HepG2 (cell line): Measurements from ENCODE around the gene CCL1. TPM values are rescaled to one million over a fixed set of nuclear protein-coding genes. Genes with fewer than 3 reads are reported as not detected.

Source experiments
- ATAC-seq: fragments of 200-7000 bp; cut with Tn5 transposase; 3 replicates; pipeline ENCODE4 v1.9.1; 2020; ENCODE audit warnings: mild to moderate bottlenecking, moderate library complexity
- BruUV-seq: library from RNA; stranded (reverse); fragments of 400-500 nt; replicated peaks from 2 replicates; lab custom pipeline; 2021; lab: Mats Ljungman, UMichigan
- CTCF ChIA-PET: fragments of 300-600 bp; formaldehyde crosslinking; extraction: SDS; loops from one replicate; lab custom pipeline; 2021; ENCODE audit warnings: low total read pairs, inconsistent platforms, low intra/inter-chr PET ratio; lab: Yijun Ruan, JAX
- POLR2A ChIA-PET: fragments of 350-600 bp; sonication (Branson Sonifier 250); formaldehyde crosslinking; loops from one replicate; lab custom pipeline; 2020; ENCODE audit warnings: antibody characterized with exemption, inconsistent platforms; lab: Yijun Ruan, JAX
- DNase-seq: peaks from one replicate; pipeline ENCODE4 v3.0.0-alpha.2; 2015; ENCODE audit warnings: low spot score
- FAIRE-seq: peaks from 3 replicates; lab custom pipeline; 2011; peaks lifted over from hg19 to GRCh38; lab: Jason Lieb, UNC
- H2AFZ ChIP-seq: one replicate; pipeline ENCODE4 v1.6.1; 2011; ENCODE audit warnings: low read length, inconsistent platforms
- H3K27ac ChIP-seq: fragments of 300-600 bp; 3 replicates; pipeline ENCODE4 v1.8.0; 2011; ENCODE audit warnings: mixed run types, mild to moderate bottlenecking, mixed read lengths, low read length, inconsistent platforms; ENCODE audit not compliant: insufficient read depth; ENCODE audit errors: extremely low read length
- H3K27me3 ChIP-seq, 2 experiments: fragments of 200-600 bp in 1 of 2; 2 replicates in 1 of 2; 3 replicates in 1 of 2; pipeline versions ENCODE4 v1.6.0 to v1.8.0; 2011; ENCODE audit warnings: low read length in 2 of 2, mild to moderate bottlenecking in 2 of 2, moderate library complexity in 2 of 2, inconsistent platforms in 1 of 2; ENCODE audit not compliant: insufficient read depth in 2 of 2, control insufficient read depth in 1 of 2
- H3K36me3 ChIP-seq, 2 experiments: fragments of 200-600 bp in 1 of 2; replicated peaks in 1 of 2; 2 replicates in 1 of 2; 3 replicates in 1 of 2; pipeline versions ENCODE4 v1.5.1 to v1.8.0; 2011; ENCODE audit warnings: low read length in 2 of 2, inconsistent platforms in 1 of 2; ENCODE audit not compliant: insufficient read depth in 2 of 2, control insufficient read depth in 1 of 2
- H3K4me1 ChIP-seq: 2 replicates; pipeline ENCODE4 v1.5.1; 2012; ENCODE audit warnings: low read length, inconsistent platforms; ENCODE audit not compliant: insufficient read depth
- H3K4me2 ChIP-seq: 2 replicates; pipeline ENCODE4 v1.6.0; 2011; ENCODE audit warnings: low read depth, low read length, inconsistent platforms
- H3K4me3 ChIP-seq, 3 experiments: fragments of 200-600 bp in 1 of 3; sonication (generic), shearing (Covaris generic) in 1 of 3; replicated peaks in 1 of 3; 2 replicates each; pipeline ENCODE4 v1.5.1; 2011 to 2016; ENCODE audit warnings: low read length in 3 of 3, inconsistent platforms in 2 of 3, low read depth in 2 of 3, mild to moderate bottlenecking in 2 of 3, control low read depth in 1 of 3, mixed read lengths in 1 of 3; ENCODE audit not compliant: insufficient read depth in 1 of 3
- H3K79me2 ChIP-seq: one replicate; pipeline ENCODE4 v1.6.1; 2011; ENCODE audit warnings: low read length, inconsistent platforms; ENCODE audit not compliant: insufficient read depth
- H3K9ac ChIP-seq: 2 replicates; pipeline ENCODE4 v1.6.0; 2011; ENCODE audit warnings: mild to moderate bottlenecking, low read depth, low read length, inconsistent platforms; ENCODE audit not compliant: insufficient read depth
- H3K9me3 ChIP-seq: 2 replicates; pipeline ENCODE4 v1.5.1; 2012; ENCODE audit warnings: mild to moderate bottlenecking, low read length
- H4K20me1 ChIP-seq: 2 replicates; pipeline ENCODE4 v1.6.0; 2011; ENCODE audit warnings: inconsistent platforms, mild to moderate bottlenecking, low read length, moderate library complexity; ENCODE audit not compliant: insufficient read depth
- MATR3 ChIP-seq: sonication (generic); formaldehyde crosslinking; IDR thresholded peaks from 2 replicates; pipeline ENCODE4 v1.4.0; 2020; ENCODE audit warnings: missing genetic modification reagents
- NR2F2 ChIP-seq: IDR thresholded peaks from 2 replicates; pipeline ENCODE4 v1.6.1; 2012; ENCODE audit warnings: low read depth, inconsistent platforms, borderline replicate concordance
- PREB ChIP-seq: sonication (generic); formaldehyde crosslinking; IDR thresholded peaks from 2 replicates; pipeline ENCODE4 v1.4.0; 2020; ENCODE audit warnings: missing genetic modification reagents
- RELA ChIP-seq: sonication (generic); formaldehyde crosslinking; IDR thresholded peaks from 2 replicates; pipeline ENCODE4 v1.4.0; 2020; ENCODE audit warnings: missing genetic modification reagents
- TBP ChIP-seq: sonication (generic); formaldehyde crosslinking; IDR thresholded peaks from 2 replicates; pipeline ENCODE4 v1.5.0; 2020; ENCODE audit warnings: missing genetic modification reagents
- ZBTB10 ChIP-seq: sonication (generic); formaldehyde crosslinking; IDR thresholded peaks from 2 replicates; pipeline ENCODE4 v1.4.0; 2020; ENCODE audit warnings: missing genetic modification reagents, borderline replicate concordance
- ZNF124 ChIP-seq: sonication (generic); formaldehyde crosslinking; IDR thresholded peaks from 2 replicates; pipeline ENCODE4 v1.4.0; 2020; ENCODE audit warnings: missing genetic modification reagents
- ZNF589 ChIP-seq: sonication (generic); formaldehyde crosslinking; conservative IDR thresholded peaks from 2 replicates; pipeline ENCODE4 v1.8.0; 2022; ENCODE audit warnings: mild to moderate bottlenecking, moderate library complexity, missing genetic modification reagents
- ZNF670 ChIP-seq: sonication (generic); formaldehyde crosslinking; IDR thresholded peaks from 2 replicates; pipeline ENCODE4 v1.8.0; 2022; ENCODE audit warnings: mild to moderate bottlenecking, missing genetic modification reagents, borderline replicate concordance
- ZNF678 ChIP-seq: sonication (generic); formaldehyde crosslinking; IDR thresholded peaks from 2 replicates; pipeline ENCODE4 v1.4.0; 2020; ENCODE audit warnings: mild to moderate bottlenecking, missing genetic modification reagents
- WGBS: methylation state at CpG from one replicate; pipeline ENCODE4 v1.1.6; 2017; ENCODE audit warnings: low lambda C conversion rate; 5-methylcytosine and 5-hydroxymethylcytosine counted together
- in situ Hi-C: cut with HindIII; loops from 2 replicates; pipeline ENCODE4 v1.10.0; 2017; ENCODE audit warnings: low pct_unique_long_range_greater_than_20kb; ENCODE audit not compliant: extremely low pct_ligation_motif_present
- intact Hi-C: fragments of 100-400 bp; cut with micrococcal nuclease; formaldehyde crosslinking; loops from one replicate; pipeline ENCODE4 v1.10.0; 2022; ENCODE audit not compliant: unreplicated experiment
- polyA plus RNA-seq, 8 experiments: library from polyadenylated mRNA; depleted of rRNA in 3 of 8; stranded (reverse) in 7 of 8; unstranded in 1 of 8; fragments of >200 nt; fragmentation: Illumina TruSeq in 4 of 8; extraction: Trizol in 4 of 8; gene quantifications; 2 replicates each; pipeline versions ENCODE4 v1.2.1 to v1.2.3, GENCODE V29; 2011 to 2016; ENCODE audit warnings: low read depth in 4 of 8, missing spikeins in 1 of 8, mixed read lengths in 1 of 8; ENCODE audit not compliant: insufficient read depth in 1 of 8
- total RNA-seq, 5 experiments: library from RNA; depleted of rRNA; stranded (reverse); fragments of >200 nt; fragmentation: Illumina TruSeq; extraction: Trizol; gene quantifications; 2 replicates each; pipeline ENCODE4 v1.2.3, GENCODE V29; 2016; ENCODE audit warnings: low read depth in 1 of 5

CCL1 gene
- total and polyA plus RNA-seq, 2 of the 13 experiments (the other 11 are each of a cell fraction or from before 2014, with no cell fraction given) = not detected

- DNase-seq (no peak), FAIRE-seq (no peak), ATAC-seq (no peak)
- no peak overlapping the region for H2AFZ ChIP-seq
- TF ChIP-seq NR2F2 (no peak), ZNF124 (no peak), MATR3 (no peak), ZNF670 (CRISPR knock-in tag) (no peak), ZNF678 (CRISPR knock-in tag) (no peak), ZNF589 (no peak), PREB (CRISPR knock-in tag) (no peak), TBP (no peak), ZBTB10 (CRISPR knock-in tag) (no peak), RELA (no peak)
- H3K27ac ChIP-seq = no peak overlapping the region
- H3K4me1 ChIP-seq = no peaks in the 10 kb centered on the region
- no peaks in the 10 kb centered on the region for H3K9me3 ChIP-seq
- no peak overlapping the region for H3K9ac ChIP-seq
- intact Hi-C loops (loop anchor here (1.0 kb wide), 1 partner anchor 189 kb away; no protein-coding TSS in a partner anchor), in situ Hi-C loops (loop anchor here (5.0 kb wide), 1 partner anchor 158 kb away; no protein-coding TSS in a partner anchor)
- ChIA-PET POLR2A (no interaction called here), CTCF (interaction anchor here (1.4 to 6.2 kb wide), 2 partner anchors 161 to 190 kb away, joined by 9 to 246 read pairs; no protein-coding TSS in a partner anchor)
- no peaks in the 10 kb centered on the region for H3K79me2 ChIP-seq
- H3K4me2 ChIP-seq = no peak overlapping the region
- H4K20me1 ChIP-seq = no peaks in the 10 kb centered on the region
- H3K36me3 ChIP-seq = no peaks in the 10 kb centered on the region
- 36% methylated on average over 11 of the region's 11 CpGs for WGBS
- no peak overlapping the region for H3K4me3 ChIP-seq
- H3K27me3 ChIP-seq = no peaks in the 10 kb centered on the region
- no TSS peak for BruUV-seq
Observed at GRCh38 chr17:34360601-34361270, 2.3 kb downstream of the CCL1 start.
